H9 (cell line): ENCODE measurements around the gene SNRNP25. TPM values are rescaled to one million over a fixed set of nuclear protein-coding genes. Genes with fewer than 3 reads are reported as not detected.

ENCODE experiments used
- DNase-seq: peaks from one replicate; pipeline ENCODE4 v3.0.0-alpha.2; 2017
- H2AFZ ChIP-seq: one replicate; pipeline ENCODE4 v1.6.1; 2013; ENCODE audit warnings: mild to moderate bottlenecking, low read length, control low read depth, moderate library complexity
- H2AK5ac ChIP-seq: 2 replicates; pipeline ENCODE4 v1.6.1; 2013; ENCODE audit warnings: low read length, control low read depth, mixed read lengths; ENCODE audit not compliant: insufficient read length
- H2BK120ac ChIP-seq: one replicate; pipeline ENCODE4 v1.6.1; 2013; ENCODE audit warnings: low read depth, mild to moderate bottlenecking, low read length, control low read depth, inconsistent platforms; ENCODE audit not compliant: poor library complexity, severe bottlenecking
- H2BK12ac ChIP-seq: 2 replicates; pipeline ENCODE4 v1.6.1; 2013; ENCODE audit warnings: low read length, control low read depth, mixed read lengths, low read depth; ENCODE audit not compliant: insufficient read length
- H2BK15ac ChIP-seq: 2 replicates; pipeline ENCODE4 v1.6.1; 2013; ENCODE audit warnings: low read depth, low read length, control low read depth
- H2BK20ac ChIP-seq: one replicate; pipeline ENCODE4 v1.6.1; 2013; ENCODE audit warnings: low read depth, mild to moderate bottlenecking, low read length, control low read depth, inconsistent platforms; ENCODE audit not compliant: poor library complexity, severe bottlenecking
- H2BK5ac ChIP-seq: 2 replicates; pipeline ENCODE4 v1.6.1; 2013; ENCODE audit warnings: low read length, control low read depth, mixed read lengths; ENCODE audit not compliant: insufficient read length
- H3K14ac ChIP-seq: 2 replicates; pipeline ENCODE4 v1.6.1; 2013; ENCODE audit warnings: low read length, control low read depth; ENCODE audit not compliant: insufficient read depth
- H3K18ac ChIP-seq: 2 replicates; pipeline ENCODE4 v1.6.1; 2013; ENCODE audit warnings: low read depth, mild to moderate bottlenecking, mixed read lengths, low read length, control low read depth; ENCODE audit not compliant: insufficient read length
- H3K23ac ChIP-seq: 2 replicates; pipeline ENCODE4 v1.6.1; 2013; ENCODE audit warnings: low read length, control low read depth, mixed read lengths, low read depth; ENCODE audit not compliant: insufficient read length
- H3K23me2 ChIP-seq: 2 replicates; pipeline ENCODE4 v1.6.1; 2013; ENCODE audit warnings: low read depth, mild to moderate bottlenecking, mixed read lengths, low read length, control low read depth; ENCODE audit not compliant: insufficient read length, poor library complexity, severe bottlenecking
- H3K27ac ChIP-seq: 2 replicates; pipeline ENCODE4 v1.5.1; 2013; ENCODE audit warnings: low read length, control low read depth, mixed read lengths, low read depth; ENCODE audit not compliant: insufficient read length
- H3K27me3 ChIP-seq: 2 replicates; pipeline ENCODE4 v1.6.1; 2013; ENCODE audit warnings: low read length, control low read depth, inconsistent platforms; ENCODE audit not compliant: insufficient read depth
- H3K4ac ChIP-seq: 2 replicates; pipeline ENCODE4 v1.6.1; 2013; ENCODE audit warnings: low read depth, mild to moderate bottlenecking, control low read depth, inconsistent platforms, low read length, moderate library complexity
- H3K4me1 ChIP-seq: 2 replicates; pipeline ENCODE4 v1.6.1; 2013; ENCODE audit warnings: low read length, control low read depth, inconsistent platforms; ENCODE audit not compliant: insufficient read depth
- H3K4me2 ChIP-seq: 2 replicates; pipeline ENCODE4 v1.6.1; 2013; ENCODE audit warnings: low read length, control low read depth, mixed read lengths; ENCODE audit not compliant: insufficient read length, insufficient read depth
- H3K56ac ChIP-seq: 2 replicates; pipeline ENCODE4 v1.6.1; 2013; ENCODE audit warnings: low read depth, mild to moderate bottlenecking, mixed read lengths, low read length, control low read depth; ENCODE audit not compliant: insufficient read length
- H3K79me1 ChIP-seq: 2 replicates; pipeline ENCODE4 v1.6.1; 2013; ENCODE audit warnings: low read depth, mild to moderate bottlenecking, moderate library complexity, low read length, control low read depth, inconsistent platforms; ENCODE audit not compliant: insufficient read depth, poor library complexity, severe bottlenecking
- H3K79me2 ChIP-seq: 2 replicates; pipeline ENCODE4 v1.6.1; 2013; ENCODE audit warnings: low read length, control low read depth, inconsistent platforms; ENCODE audit not compliant: insufficient read depth
- H3K9ac ChIP-seq: 2 replicates; pipeline ENCODE4 v1.6.1; 2013; ENCODE audit warnings: low read length, control low read depth, mixed read lengths; ENCODE audit not compliant: insufficient read length; ENCODE audit errors: extremely low read depth
- H3K9me3 ChIP-seq: one replicate; pipeline ENCODE4 v1.6.1; 2013; ENCODE audit warnings: low read depth, low read length, inconsistent platforms; ENCODE audit not compliant: control insufficient read depth
- H3T11ph ChIP-seq: one replicate; pipeline ENCODE4 v1.6.1; 2013; ENCODE audit warnings: mild to moderate bottlenecking, low read length, control low read depth, inconsistent platforms
- H4K20me1 ChIP-seq: one replicate; pipeline ENCODE4 v1.6.1; 2013; ENCODE audit not compliant: control insufficient read depth, insufficient read length, insufficient read depth
- H4K5ac ChIP-seq: 2 replicates; pipeline ENCODE4 v1.6.1; 2013; ENCODE audit warnings: low read depth, mild to moderate bottlenecking, mixed read lengths, low read length, control low read depth; ENCODE audit not compliant: insufficient read length
- H4K8ac ChIP-seq: replicated peaks from 2 replicates; pipeline ENCODE4 v1.6.1; 2013; ENCODE audit warnings: low read length, control low read depth, mixed read lengths, low read depth; ENCODE audit not compliant: insufficient read length
- H4K91ac ChIP-seq: 2 replicates; pipeline ENCODE4 v1.6.1; 2013; ENCODE audit warnings: low read depth, mild to moderate bottlenecking, moderate library complexity, mixed read lengths, low read length, control low read depth; ENCODE audit not compliant: insufficient read length
- H3K27ac Mint-ChIP-seq, 3 experiments: 2 replicates in 2 of 3; 3 replicates in 1 of 3; pipeline ENCODE4 v1.8.0; 2020 to 2021; ENCODE audit warnings: mixed read lengths in 3 of 3, mild to moderate bottlenecking in 1 of 3, moderate library complexity in 1 of 3
- H3K27me3 Mint-ChIP-seq: 2 replicates; pipeline ENCODE4 v1.8.0; 2021; ENCODE audit warnings: low read depth, mild to moderate bottlenecking, moderate library complexity, mixed read lengths
- H3K36me3 Mint-ChIP-seq, 3 experiments: 2 replicates in 2 of 3; 3 replicates in 1 of 3; pipeline ENCODE4 v1.8.0; 2020 to 2021; ENCODE audit warnings: low read depth in 3 of 3, mixed read lengths in 3 of 3; ENCODE audit not compliant: insufficient read depth in 1 of 3
- H3K4me1 Mint-ChIP-seq, 2 experiments: 2 replicates each; pipeline ENCODE4 v1.8.0; 2020; ENCODE audit warnings: mixed read lengths in 2 of 2
- H3K4me3 Mint-ChIP-seq, 2 experiments: 2 replicates in 1 of 2; 3 replicates in 1 of 2; pipeline ENCODE4 v1.8.0; 2020 to 2021; ENCODE audit warnings: mild to moderate bottlenecking in 2 of 2, mixed read lengths in 2 of 2, moderate library complexity in 1 of 2
- H3K9me3 Mint-ChIP-seq, 2 experiments: 2 replicates in 1 of 2; 3 replicates in 1 of 2; pipeline ENCODE4 v1.8.0; 2020; ENCODE audit warnings: mild to moderate bottlenecking in 2 of 2, mixed read lengths in 2 of 2, moderate library complexity in 1 of 2
- CTCF ChIP-seq: fragments of 200-600 bp; sonication (generic); conservative IDR thresholded peaks from 3 replicates; pipeline ENCODE4 v1.8.0; 2021; ENCODE audit warnings: antibody characterized with exemption, mild to moderate bottlenecking
- WGBS: extraction: QIAGEN DNeasy Blood & Tissue Kit; methylation state at CpG from one replicate; pipeline ENCODE4 v1.1.7; 2013; ENCODE audit warnings: missing lambda C conversion rate, low lambda C conversion rate, mixed read lengths; ENCODE audit not compliant: insufficient read length; ENCODE audit errors: extremely low coverage; 5-methylcytosine and 5-hydroxymethylcytosine counted together
- total RNA-seq: library from RNA; stranded (reverse); gene quantifications from 2 replicates; pipeline ENCODE4 v1.2.1, GENCODE V29; 2021

Gene SNRNP25
- total RNA-seq, 1 experiment from 2014 or later, result 78.5 TPM

- H3K4ac ChIP-seq, result no peak overlapping the region
- Mint-ChIP-seq H3K4me3 (no peak overlapping the region), H3K4me1 (no peaks in the 10 kb centered on the region), H3K27ac (no peak overlapping the region), H3K36me3 (peaks cover 66 to 84% (median 78%) of the 10 kb centered on the region in 3 experiments), H3K9me3 (peaks cover 9 to 14% of the 10 kb centered on the region in 2 experiments; a peak in 4 of 5 replicates), H3K27me3 (peaks cover 1% of the 10 kb centered on the region)
- H2BK120ac ChIP-seq, result no peak overlapping the region
- H3T11ph ChIP-seq, result no peak overlapping the region
- no peak overlapping the region for H3K27ac ChIP-seq
- H3K23me2 ChIP-seq, result no peaks in the 10 kb centered on the region
- H2AFZ ChIP-seq, result no peak overlapping the region
- H2BK20ac ChIP-seq, result no peak overlapping the region
- H3K56ac ChIP-seq, result no peak overlapping the region
- no peaks in the 10 kb centered on the region for H4K20me1 ChIP-seq
- no peak overlapping the region for H2AK5ac ChIP-seq
- H3K18ac ChIP-seq, result no peak overlapping the region
- H2BK5ac ChIP-seq, result no peak overlapping the region
- H4K8ac ChIP-seq, result no peak overlapping the region
- H3K14ac ChIP-seq, result no peak overlapping the region
- H4K5ac ChIP-seq, result no peak overlapping the region
- H3K9me3 ChIP-seq, result peaks cover 12% of the 10 kb centered on the region
- H4K91ac ChIP-seq, result no peak overlapping the region
- H3K27me3 ChIP-seq, result no peaks in the 10 kb centered on the region
- WGBS, result no CpG with 5 or more reads among the region's 5 CpGs
- no peak overlapping the region for H2BK12ac ChIP-seq
- no peak overlapping the region for H2BK15ac ChIP-seq
- no peaks in the 10 kb centered on the region for H3K4me1 ChIP-seq
- TF ChIP-seq CTCF, result no peak
- H3K23ac ChIP-seq, result no peak overlapping the region
- H3K79me1 ChIP-seq, result no peaks in the 10 kb centered on the region
- DNase-seq, result no peak
- no peak overlapping the region for H3K4me2 ChIP-seq
- H3K9ac ChIP-seq, result no peak overlapping the region
- no peaks in the 10 kb centered on the region for H3K79me2 ChIP-seq
These were observed 10.3 kb upstream of the SNRNP25 start for GRCh38 chr16:43294-43693.
